ENCODE results near the gene ADAMTSL3. TPM values are rescaled to one million over a fixed set of nuclear protein-coding genes. Genes with fewer than 3 reads are reported as not detected.
A peak's percentile ranks its signal among the peaks of the same experiment; 100 is the strongest.

ADAMTSL3 gene
- total RNA-seq, 2 donors from 2014 or later = not detected

- no peak for ATAC-seq
- DNase-seq = no peak
- H3K9me3 ChIP-seq (ENCODE audit: control insufficient read depth, low read length, poor library complexity, severe bottlenecking) = no peaks in the 10 kb centered on the region
- Mint-ChIP-seq H3K4me3 (no peak overlapping the region), H3K27me3 (peaks cover 12% of the 10 kb centered on the region), H3K27ac (no peak overlapping the region), H3K36me3 (ENCODE audit: low read depth) (no peaks in the 10 kb centered on the region), H3K4me1 (no peaks in the 10 kb centered on the region)
Observed at GRCh38 chr15:83844742-83845141, 190.8 kb downstream of the ADAMTSL3 start.

- DNase-seq = no peak
- ATAC-seq = no peak
- H3K4me3 Mint-ChIP-seq = no peak overlapping the region
- H3K36me3 Mint-ChIP-seq (ENCODE audit: low read depth) = no peaks in the 10 kb centered on the region
- no peaks in the 10 kb centered on the region for H3K9me3 ChIP-seq (ENCODE audit: control insufficient read depth, low read length, poor library complexity, severe bottlenecking)
- H3K4me1 Mint-ChIP-seq = no peaks in the 10 kb centered on the region
- peaks cover 12% of the 10 kb centered on the region for H3K27me3 Mint-ChIP-seq
- no peak overlapping the region for H3K27ac Mint-ChIP-seq
Observed at GRCh38 chr15:83845230-83845629, 191.3 kb downstream of the ADAMTSL3 start.

- Mint-ChIP-seq H3K4me1 (no peaks in the 10 kb centered on the region), H3K27ac (no peak overlapping the region), H3K36me3 (ENCODE audit: low read depth) (no peaks in the 10 kb centered on the region), H3K27me3 (peaks cover 19% of the 10 kb centered on the region), H3K4me3 (no peak overlapping the region)
- no peak for DNase-seq
- no peak for ATAC-seq
- no peaks in the 10 kb centered on the region for H3K9me3 ChIP-seq (ENCODE audit: control insufficient read depth, low read length, poor library complexity, severe bottlenecking)
Observed at GRCh38 chr15:83846847-83847246, 192.9 kb downstream of the ADAMTSL3 start.

GRCh38 chr15:83848315-83849050 lies 194.6 kb downstream of the ADAMTSL3 start:
- H3K4me3 Mint-ChIP-seq = no peak overlapping the region
- ATAC-seq = no peak
- no peaks in the 10 kb centered on the region for H3K36me3 Mint-ChIP-seq (ENCODE audit: low read depth)
- no peaks in the 10 kb centered on the region for H3K4me1 Mint-ChIP-seq
- H3K27ac Mint-ChIP-seq = no peak overlapping the region
- H3K9me3 ChIP-seq (ENCODE audit: control insufficient read depth, low read length, poor library complexity, severe bottlenecking) = no peaks in the 10 kb centered on the region
- H3K27me3 Mint-ChIP-seq = peaks cover 18% of the 10 kb centered on the region
- DNase-seq = no peak

- Mint-ChIP-seq H3K36me3 (ENCODE audit: low read depth) (no peaks in the 10 kb centered on the region), H3K4me3 (no peak overlapping the region), H3K4me1 (no peaks in the 10 kb centered on the region), H3K27ac (no peak overlapping the region), H3K27me3 (peaks cover 21% of the 10 kb centered on the region)
- no peaks in the 10 kb centered on the region for H3K9me3 ChIP-seq (ENCODE audit: control insufficient read depth, low read length, poor library complexity, severe bottlenecking)
- DNase-seq (no peak), ATAC-seq (no peak)
Observed at GRCh38 chr15:83850015-83850414, 196.1 kb downstream of the ADAMTSL3 start.

- Mint-ChIP-seq H3K27ac (no peak overlapping the region), H3K4me1 (no peaks in the 10 kb centered on the region), H3K36me3 (ENCODE audit: low read depth) (no peaks in the 10 kb centered on the region)
Observed at GRCh38 chr15:83850501-83851245, 196.8 kb downstream of the ADAMTSL3 start.

GRCh38 chr15:83853232-83853631 lies 199.3 kb downstream of the ADAMTSL3 start:
- Mint-ChIP-seq H3K36me3 (ENCODE audit: low read depth) (no peaks in the 10 kb centered on the region), H3K4me3 (no peak overlapping the region), H3K27me3 (peaks cover 24% of the 10 kb centered on the region), H3K4me1 (no peaks in the 10 kb centered on the region), H3K27ac (no peak overlapping the region)
- H3K9me3 ChIP-seq (ENCODE audit: control insufficient read depth, low read length, poor library complexity, severe bottlenecking) = no peaks in the 10 kb centered on the region
- DNase-seq (no peak), ATAC-seq (no peak)

More at GRCh38 chr15:83850501-83851245, 196.8 kb downstream of the ADAMTSL3 start:
- H3K9me3 ChIP-seq (ENCODE audit: control insufficient read depth, low read length, poor library complexity, severe bottlenecking) = no peaks in the 10 kb centered on the region
- ATAC-seq (no peak), DNase-seq (no peak)
- peak overlapping the region; percentile 5 for H3K4me3 Mint-ChIP-seq
- peaks cover 17% of the 10 kb centered on the region for H3K27me3 Mint-ChIP-seq

GRCh38 chr15:83854321-83854720 lies 200.4 kb downstream of the ADAMTSL3 start:
- Mint-ChIP-seq H3K4me3 (no peak overlapping the region), H3K27me3 (peaks cover 30% of the 10 kb centered on the region), H3K36me3 (ENCODE audit: low read depth) (no peaks in the 10 kb centered on the region), H3K27ac (no peak overlapping the region), H3K4me1 (no peaks in the 10 kb centered on the region)
- ATAC-seq (no peak), DNase-seq (no peak)
- H3K9me3 ChIP-seq (ENCODE audit: control insufficient read depth, low read length, poor library complexity, severe bottlenecking) = no peaks in the 10 kb centered on the region

GRCh38 chr15:83854950-83855707 lies 201.2 kb downstream of the ADAMTSL3 start:
- Mint-ChIP-seq H3K36me3 (ENCODE audit: low read depth) (no peaks in the 10 kb centered on the region), H3K27ac (no peak overlapping the region), H3K4me3 (no peak overlapping the region), H3K4me1 (no peaks in the 10 kb centered on the region), H3K27me3 (peaks cover 30% of the 10 kb centered on the region)
- no peaks in the 10 kb centered on the region for H3K9me3 ChIP-seq (ENCODE audit: control insufficient read depth, low read length, poor library complexity, severe bottlenecking)
- DNase-seq (no peak), ATAC-seq (no peak)

- Mint-ChIP-seq H3K4me3 (no peak overlapping the region), H3K27ac (no peak overlapping the region), H3K36me3 (ENCODE audit: low read depth) (no peaks in the 10 kb centered on the region), H3K4me1 (no peaks in the 10 kb centered on the region), H3K27me3 (peaks cover 24% of the 10 kb centered on the region)
- no peak for ATAC-seq
- no peaks in the 10 kb centered on the region for H3K9me3 ChIP-seq (ENCODE audit: control insufficient read depth, low read length, poor library complexity, severe bottlenecking)
- DNase-seq = no peak
Observed at GRCh38 chr15:83855956-83856355, 202.0 kb downstream of the ADAMTSL3 start.

GRCh38 chr15:83858820-83859505 lies 205.0 kb downstream of the ADAMTSL3 start:
- ATAC-seq (no peak), DNase-seq (no peak)
- H3K9me3 ChIP-seq (ENCODE audit: control insufficient read depth, low read length, poor library complexity, severe bottlenecking) = no peaks in the 10 kb centered on the region
- H3K36me3 Mint-ChIP-seq (ENCODE audit: low read depth) = no peaks in the 10 kb centered on the region
- H3K27me3 Mint-ChIP-seq = peaks cover 18% of the 10 kb centered on the region
- H3K27ac Mint-ChIP-seq = no peak overlapping the region
- H3K4me3 Mint-ChIP-seq = no peak overlapping the region
- H3K4me1 Mint-ChIP-seq = no peaks in the 10 kb centered on the region

- H3K27me3 Mint-ChIP-seq = no peaks in the 10 kb centered on the region
- DNase-seq = no peak
Observed at GRCh38 chr15:83866692-83867091, 212.8 kb downstream of the ADAMTSL3 start.

GRCh38 chr15:83869341-83869740 lies 215.4 kb downstream of the ADAMTSL3 start:
- H3K4me1 Mint-ChIP-seq = no peaks in the 10 kb centered on the region
- ATAC-seq (no peak), DNase-seq (no peak)
- H3K27me3 Mint-ChIP-seq = no peaks in the 10 kb centered on the region
- no peak overlapping the region for H3K27ac Mint-ChIP-seq
- H3K9me3 ChIP-seq (ENCODE audit: control insufficient read depth, low read length, poor library complexity, severe bottlenecking) = no peaks in the 10 kb centered on the region
- no peaks in the 10 kb centered on the region for H3K36me3 Mint-ChIP-seq (ENCODE audit: low read depth)
- H3K4me3 Mint-ChIP-seq = no peak overlapping the region

More at GRCh38 chr15:83866692-83867091, 212.8 kb downstream of the ADAMTSL3 start:
- no peak for ATAC-seq
- H3K4me3 Mint-ChIP-seq = no peak overlapping the region
- H3K27ac Mint-ChIP-seq = no peak overlapping the region
- H3K36me3 Mint-ChIP-seq (ENCODE audit: low read depth) = no peaks in the 10 kb centered on the region
- H3K9me3 ChIP-seq (ENCODE audit: control insufficient read depth, low read length, poor library complexity, severe bottlenecking) = no peaks in the 10 kb centered on the region
- no peaks in the 10 kb centered on the region for H3K4me1 Mint-ChIP-seq
